HG02623 (cell line): ENCODE measurements around the gene LYPD6B.

Experiments used
- ATAC-seq: cut with Tn5 transposase; IDR thresholded peaks from one replicate; pipeline ENCODE4 v1.9.1; 2021; ENCODE audit warnings: moderate library complexity; ENCODE audit not compliant: unreplicated experiment

LYPD6B gene

GRCh38 chr2:149259136-149259535, 220.6 kb downstream of the LYPD6B start:
- no peak for ATAC-seq

- no peak for ATAC-seq
Observed at GRCh38 chr2:149261692-149262091, 223.2 kb downstream of the LYPD6B start.
